22Rv1 (cell line): ENCODE data around the gene PLA2G6.
A peak's percentile ranks its signal among the peaks of the same experiment; 100 is the strongest.

Experiments
- H3K27ac ChIP-seq: fragments of 450-650 bp; 2 replicates; pipeline ENCODE4 v1.5.1; 2017
- CTCF ChIP-seq: fragments of 450-650 bp; IDR thresholded peaks from 2 replicates; pipeline ENCODE4 v1.5.1; 2017; ENCODE audit warnings: mild to moderate bottlenecking
- ZFX ChIP-seq: fragments of 450-650 bp; IDR thresholded peaks from 2 replicates; pipeline ENCODE4 v1.6.1; 2017; ENCODE audit warnings: antibody characterized with exemption, borderline replicate concordance

PLA2G6 gene

DNA sequence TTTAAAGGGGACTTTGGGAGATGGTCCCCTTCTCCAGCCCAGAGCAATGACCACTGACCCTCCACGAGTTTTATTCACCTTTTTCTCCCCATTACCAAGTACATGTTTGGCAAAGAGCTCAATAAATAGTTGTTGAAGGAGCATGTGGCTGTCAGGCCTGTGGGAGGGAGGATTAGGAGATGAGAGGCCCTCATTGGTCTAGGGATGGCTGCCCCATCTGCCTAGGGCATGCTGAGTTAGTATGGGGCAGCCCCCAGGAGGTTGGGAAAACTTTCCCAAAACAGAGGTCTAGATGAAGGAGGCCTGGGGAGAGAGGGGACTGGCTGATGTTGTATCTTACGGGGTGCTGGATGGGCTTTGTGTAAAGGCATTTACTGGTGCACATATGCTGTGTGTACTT, 30.8 kb upstream of the PLA2G6 start:
- no peak overlapping the region for H3K27ac ChIP-seq
- TF ChIP-seq CTCF: no peak
- TF ChIP-seq ZFX: no peak

GRCh38 chr22:38211556-38211955, 29.9 kb upstream of the PLA2G6 start:
- no peak overlapping the region for H3K27ac ChIP-seq
- TF ChIP-seq ZFX: no peak
- no peak for TF ChIP-seq CTCF

DNA sequence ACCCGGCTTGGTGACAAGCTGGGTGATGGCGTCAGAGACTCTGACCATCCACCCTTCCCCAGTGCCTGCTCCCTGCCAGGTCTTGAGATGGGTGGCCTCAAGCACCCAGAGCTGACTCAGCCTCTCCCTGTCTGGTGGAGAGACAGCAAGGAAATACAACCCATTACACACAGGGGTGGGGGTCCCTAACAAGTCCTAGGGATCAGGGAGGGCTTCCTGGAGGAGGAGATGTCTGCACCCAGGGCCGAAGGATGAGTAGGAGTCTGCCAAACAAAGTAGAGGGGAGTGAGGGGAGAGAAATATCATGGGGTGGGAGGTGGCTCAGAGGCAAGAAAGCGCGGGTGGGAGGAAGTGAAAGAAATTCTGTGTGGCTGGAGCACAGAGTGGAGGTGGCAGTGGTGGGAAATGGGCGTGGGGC, 26.9 kb upstream of the PLA2G6 start:
- TF ChIP-seq ZFX: no peak
- TF ChIP-seq CTCF: no peak
- H3K27ac ChIP-seq: no peak overlapping the region

- TF ChIP-seq ZFX (no peak), CTCF (no peak)
- H3K27ac ChIP-seq: no peak overlapping the region
Observed at GRCh38 chr22:38207898-38208432, 26.3 kb upstream of the PLA2G6 start.

GRCh38 chr22:38205261-38206128, 23.9 kb upstream of the PLA2G6 start:
- no peak for TF ChIP-seq CTCF
- no peak for TF ChIP-seq ZFX
- H3K27ac ChIP-seq: no peak overlapping the region

GRCh38 chr22:38204784-38205183, 23.2 kb upstream of the PLA2G6 start:
- H3K27ac ChIP-seq: peak overlapping the region; percentile 95; the same call in 1 of the 2 replicates
- no peak for TF ChIP-seq CTCF
- TF ChIP-seq ZFX: no peak
